HCT116 (cell line): Measurements from ENCODE around the gene SQSTM1. TPM values are rescaled to one million over a fixed set of nuclear protein-coding genes. Genes with fewer than 3 reads are reported as not detected.

ENCODE experiments used
- ATAC-seq: fragments of 200-7000 bp; cut with Tn5 transposase; 2 replicates; pipeline ENCODE4 v1.9.1; 2020; ENCODE audit warnings: mild to moderate bottlenecking, moderate library complexity
- BruUV-seq: library from RNA; stranded (reverse); fragments of 400-500 nt; replicated peaks from 2 replicates; lab custom pipeline; 2021; lab: Mats Ljungman, UMichigan
- CTCF ChIA-PET: fragments of 300-600 bp; sonication (Branson Sonifier 250); formaldehyde crosslinking; loops from one replicate; lab custom pipeline; 2021; ENCODE audit warnings: antibody characterized with exemption; lab: Charles Lee
- POLR2A ChIA-PET: fragments of 300-600, 350-600 bp; sonication (Branson Sonifier 250); formaldehyde crosslinking; loops from one replicate; lab custom pipeline; 2021; ENCODE audit warnings: antibody characterized with exemption; lab: Charles Lee
- RAD21 ChIA-PET, 2 experiments: fragments of 300-600 bp; sonication (Branson Sonifier 250); formaldehyde crosslinking; loops; one replicate each; lab custom pipeline; 2023; ENCODE audit warnings: low total read pairs in 2 of 2; ENCODE audit not compliant: uncharacterized antibody in 2 of 2, unreplicated experiment in 2 of 2, low non-redundant PET in 1 of 2; lab: Charles Lee
- DNase-seq: peaks from one replicate; pipeline ENCODE4 v3.0.0-alpha.2; 2010; ENCODE audit warnings: low read depth, low spot score
- H2AFZ ChIP-seq: fragments of 200-600 bp; shearing (Covaris generic), sonication (generic); 2 replicates; pipeline ENCODE4 v1.6.1; 2017; ENCODE audit warnings: low read depth, mixed run types, mixed read lengths, antibody characterized with exemption, low read length; ENCODE audit not compliant: poor library complexity, severe bottlenecking
- H3K27ac ChIP-seq: 2 replicates; pipeline ENCODE4 v1.5.1; 2012; ENCODE audit warnings: low read depth, low read length
- H3K27me3 ChIP-seq: fragments of 200-600 bp; sonication (generic); 2 replicates; pipeline ENCODE4 v1.6.1; 2016; ENCODE audit warnings: mixed run types, low read length, mixed read lengths; ENCODE audit not compliant: insufficient read depth
- H3K36me3 ChIP-seq, 2 experiments: fragments of 200-500 bp in 1 of 2; fragments of 200-600 bp in 1 of 2; sonication (Bioruptor generic) in 1 of 2; sonication (generic) in 1 of 2; 2 replicates each; pipeline versions ENCODE4 v1.5.1 to v1.6.1; 2014 to 2016; ENCODE audit warnings: low read length in 2 of 2, inconsistent platforms in 1 of 2, mixed read lengths in 1 of 2, mixed run types in 1 of 2; ENCODE audit not compliant: insufficient read depth in 2 of 2, control insufficient read depth in 1 of 2
- H3K4me1 ChIP-seq, 2 experiments: fragments of 200-600 bp in 1 of 2; sonication (generic) in 1 of 2; 2 replicates each; pipeline versions ENCODE4 v1.5.1 to v1.6.1; 2012 to 2017; ENCODE audit warnings: low read length in 2 of 2, inconsistent platforms in 1 of 2, mild to moderate bottlenecking in 1 of 2, mixed read lengths in 1 of 2, mixed run types in 1 of 2, moderate library complexity in 1 of 2; ENCODE audit not compliant: insufficient read depth in 2 of 2, control insufficient read depth in 1 of 2
- H3K4me2 ChIP-seq: fragments of 200-600 bp; sonication (generic); 2 replicates; pipeline ENCODE4 v1.6.1; 2017; ENCODE audit warnings: mixed run types, low read length, mixed read lengths
- H3K4me3 ChIP-seq, 2 experiments: fragments of 200-600 bp in 1 of 2; sonication (generic) in 1 of 2; replicated peaks in 1 of 2; 2 replicates each; pipeline ENCODE4 v1.5.1; 2011 to 2016; ENCODE audit warnings: low read length in 2 of 2, control low read depth in 1 of 2, low read depth in 1 of 2, mild to moderate bottlenecking in 1 of 2, mixed read lengths in 1 of 2, mixed run types in 1 of 2
- H3K79me2 ChIP-seq: fragments of 200-600 bp; sonication (generic); 2 replicates; pipeline ENCODE4 v1.6.1; 2017; ENCODE audit warnings: mild to moderate bottlenecking, mixed run types, low read length, moderate library complexity, mixed read lengths; ENCODE audit not compliant: insufficient read depth
- H3K9ac ChIP-seq: fragments of 200-600 bp; sonication (generic); 2 replicates; pipeline ENCODE4 v1.6.1; 2016; ENCODE audit warnings: low read length, mixed read lengths
- H3K9me2 ChIP-seq: fragments of 200-600 bp; sonication (generic), shearing (Covaris generic); 2 replicates; pipeline ENCODE4 v1.6.1; 2017; ENCODE audit warnings: mixed run types, mild to moderate bottlenecking, moderate library complexity; ENCODE audit not compliant: insufficient read depth
- H3K9me3 ChIP-seq, 2 experiments: fragments of 200-500 bp in 1 of 2; fragments of 200-600 bp in 1 of 2; sonication (Bioruptor generic) in 1 of 2; sonication (generic) in 1 of 2; 2 replicates each; pipeline ENCODE4 v1.6.1; 2014 to 2017; ENCODE audit warnings: low read length in 2 of 2, mixed read lengths in 2 of 2, inconsistent platforms in 1 of 2, low read depth in 1 of 2, mild to moderate bottlenecking in 1 of 2, mixed run types in 1 of 2, moderate library complexity in 1 of 2; ENCODE audit not compliant: control insufficient read depth in 1 of 2, insufficient read depth in 1 of 2
- H4K20me1 ChIP-seq: fragments of 200-600 bp; sonication (generic), shearing (Covaris generic); 2 replicates; pipeline ENCODE4 v1.6.1; 2017; ENCODE audit warnings: mixed run types, mild to moderate bottlenecking, moderate library complexity; ENCODE audit not compliant: insufficient read depth
- ATF3 ChIP-seq: IDR thresholded peaks from 2 replicates; pipeline ENCODE4 v1.6.1; 2012
- CTCF ChIP-seq, 3 experiments: fragments of 200-600 bp in 1 of 3; sonication (generic) in 1 of 3; IDR thresholded peaks in 2 of 3; conservative IDR thresholded peaks in 1 of 3; 2 replicates each; pipeline ENCODE4 v1.5.1; 2012 to 2017; ENCODE audit warnings: low read depth in 2 of 3, low read length in 2 of 3, antibody characterized with exemption in 1 of 3, borderline replicate concordance in 1 of 3, control low read depth in 1 of 3, mild to moderate bottlenecking in 1 of 3, mixed read lengths in 1 of 3, mixed run types in 1 of 3, moderate library complexity in 1 of 3; ENCODE audit not compliant: insufficient read depth in 1 of 3
- EGR1 ChIP-seq: IDR thresholded peaks from 2 replicates; pipeline ENCODE4 v1.6.1; 2012; ENCODE audit warnings: low read depth
- EZH2 ChIP-seq: fragments of 200-600 bp; sonication (generic); IDR thresholded peaks from 2 replicates; pipeline ENCODE4 v1.6.1; 2017; ENCODE audit warnings: antibody characterized with exemption, mixed run types
- EZH2phosphoT487 ChIP-seq: fragments of 200-600 bp; IDR thresholded peaks from 2 replicates; pipeline ENCODE4 v1.6.1; 2018; ENCODE audit warnings: antibody characterized with exemption, borderline replicate concordance
- MAX ChIP-seq: IDR thresholded peaks from 2 replicates; pipeline ENCODE4 v1.6.1; 2012
- REST ChIP-seq: IDR thresholded peaks from 2 replicates; pipeline ENCODE4 v1.6.1; 2012; ENCODE audit warnings: low read depth
- SRF ChIP-seq: IDR thresholded peaks from 2 replicates; pipeline ENCODE4 v1.6.1; 2012; ENCODE audit warnings: low read depth
- TCF7L2 ChIP-seq: IDR thresholded peaks from 2 replicates; pipeline ENCODE4 v1.7.0; 2011; ENCODE audit warnings: borderline replicate concordance, inconsistent platforms; ENCODE audit not compliant: insufficient read depth, insufficient read length; ENCODE audit errors: extremely low read depth
- YY1 ChIP-seq: IDR thresholded peaks from 2 replicates; pipeline ENCODE4 v1.6.1; 2011; ENCODE audit warnings: low read length, low read depth, moderate library complexity, mild to moderate bottlenecking; ENCODE audit not compliant: insufficient replicate concordance; ENCODE audit errors: extremely low read depth
- ZFX ChIP-seq: fragments of 450-650 bp; IDR thresholded peaks from 2 replicates; pipeline ENCODE4 v1.6.1; 2017
- intact Hi-C: fragments of 100-400 bp; cut with micrococcal nuclease; formaldehyde crosslinking; loops from 2 replicates; pipeline ENCODE4 v1.10.0; 2022
- total RNA-seq: library from RNA; stranded (reverse); gene quantifications from one replicate; pipeline ENCODE4 v1.2.1, GENCODE V29; 2021; ENCODE audit not compliant: unreplicated experiment

The SQSTM1 gene
- total RNA-seq, 1 experiment from 2014 or later, result 299 TPM

- TF ChIP-seq ATF3 (no peak), SRF (no peak), YY1 (no peak), REST (no peak), ZFX (no peak), EZH2 (no peak), EZH2phosphoT487 (no peak), MAX (no peak)
Observed at GRCh38 chr5:179873588-179874110, 52.9 kb downstream of the SQSTM1 start (continued).

GRCh38 chr5:179874136-179874535 lies 53.4 kb downstream of the SQSTM1 start:
- DNase-seq (no peak), ATAC-seq (no peak)
- intact Hi-C loops, result no loop called here
- no peak overlapping the region for H3K4me2 ChIP-seq
- BruUV-seq, result no TSS peak
- no peaks in the 10 kb centered on the region for H3K9me3 ChIP-seq
- peaks cover 30 to 43% of the 10 kb centered on the region in 2 experiments for H3K36me3 ChIP-seq
- TF ChIP-seq CTCF (IDR thresholded peaks at IDR 0.05 in 2 of 3, conservative IDR thresholded peaks at IDR 0.05 in 1 of 3; ENCODE audit: borderline replicate concordance in 1 of 3, insufficient read depth in 1 of 3, low read depth in 2 of 3, low read length in 2 of 3), result no peak
- no peak for TF ChIP-seq TCF7L2
- TF ChIP-seq EGR1, result no peak
- TF ChIP-seq YY1, result no peak
- no peak overlapping the region for H3K27ac ChIP-seq
- no peaks in the 10 kb centered on the region for H3K27me3 ChIP-seq
- CTCF ChIA-PET, result no interaction called here
- POLR2A ChIA-PET, result no interaction called here
- no peaks in the 10 kb centered on the region for H4K20me1 ChIP-seq
- H3K9me2 ChIP-seq, result no peaks in the 10 kb centered on the region
- RAD21 ChIA-PET, result no interaction called here
- no peaks in the 10 kb centered on the region for H3K4me1 ChIP-seq
- H3K9ac ChIP-seq, result no peak overlapping the region
- no peaks in the 10 kb centered on the region for H3K79me2 ChIP-seq
- H2AFZ ChIP-seq, result no peak overlapping the region
- no peak overlapping the region for H3K4me3 ChIP-seq
